HEK293 (cell line): Measurements from ENCODE around the gene NDUFC2.

Source experiments
- CTCF ChIA-PET: fragments of 350-600 bp; formaldehyde crosslinking; extraction: SDS; loops from one replicate; lab custom pipeline; 2021; ENCODE audit warnings: antibody characterized with exemption; lab: Yijun Ruan, JAX
- POLR2A ChIA-PET: fragments of 300-600 bp; formaldehyde crosslinking; extraction: SDS; loops from one replicate; lab custom pipeline; 2020; ENCODE audit warnings: antibody characterized with exemption, inconsistent platforms; lab: Yijun Ruan, JAX
- H3K27ac ChIP-seq: fragments of 200-500 bp; sonication (Bioruptor generic); 2 replicates; pipeline ENCODE4 v1.5.1; 2014; ENCODE audit warnings: low read depth, low read length, control low read depth, inconsistent platforms; ENCODE audit errors: extremely low read depth
- H3K36me3 ChIP-seq, 2 experiments: fragments of 200-500 bp in 1 of 2; sonication (Bioruptor generic) in 1 of 2; 1 replicate in 1 of 2; 2 replicates in 1 of 2; pipeline ENCODE4 v1.5.1; 2014 to 2017; ENCODE audit warnings: inconsistent platforms in 2 of 2, low read length in 2 of 2; ENCODE audit not compliant: control insufficient read depth in 2 of 2, insufficient read depth in 1 of 2
- H3K4me1 ChIP-seq: fragments of 200-500 bp; sonication (Bioruptor generic); 2 replicates; pipeline ENCODE4 v1.5.1; 2014; ENCODE audit warnings: mild to moderate bottlenecking, low read length, inconsistent platforms; ENCODE audit not compliant: control insufficient read depth, insufficient read depth
- H3K4me3 ChIP-seq: 2 replicates; pipeline ENCODE4 v1.5.1; 2011; ENCODE audit warnings: low read depth, mild to moderate bottlenecking, control low read depth, low read length, moderate library complexity
- H3K9me3 ChIP-seq: fragments of 200-500 bp; sonication (Bioruptor generic); 2 replicates; pipeline ENCODE4 v1.5.1; 2014; ENCODE audit warnings: low read depth, low read length, inconsistent platforms; ENCODE audit not compliant: control insufficient read depth, insufficient read depth
- FEZF1 ChIP-seq: fragments of 450-650 bp; formaldehyde crosslinking; IDR thresholded peaks from 2 replicates; pipeline ENCODE4 v1.5.1; 2016; ENCODE audit warnings: missing biosample characterization, missing genetic modification characterization
- GFI1B ChIP-seq: fragments of 450-650 bp; formaldehyde crosslinking; IDR thresholded peaks from 2 replicates; pipeline ENCODE4 v1.5.1; 2016; ENCODE audit warnings: missing biosample characterization, missing genetic modification characterization
- MZF1 ChIP-seq: fragments of 450-650 bp; formaldehyde crosslinking; IDR thresholded peaks from 2 replicates; pipeline ENCODE4 v1.5.1; 2017; ENCODE audit warnings: missing biosample characterization, missing genetic modification characterization, borderline replicate concordance
- OSR2 ChIP-seq: fragments of 450-650 bp; formaldehyde crosslinking; IDR thresholded peaks from 2 replicates; pipeline ENCODE4 v1.5.1; 2016; ENCODE audit warnings: missing biosample characterization, missing genetic modification characterization
- OVOL3 ChIP-seq: fragments of 450-650 bp; formaldehyde crosslinking; IDR thresholded peaks from 2 replicates; pipeline ENCODE4 v1.5.1; 2016; ENCODE audit warnings: missing biosample characterization, missing genetic modification characterization
- ZBTB17 ChIP-seq: fragments of 450-650 bp; formaldehyde crosslinking; IDR thresholded peaks from 2 replicates; pipeline ENCODE4 v1.5.1; 2016; ENCODE audit warnings: missing biosample characterization, missing genetic modification characterization
- ZBTB21 ChIP-seq: fragments of 450-650 bp; formaldehyde crosslinking; IDR thresholded peaks from 2 replicates; pipeline ENCODE4 v1.5.1; 2017; ENCODE audit warnings: missing biosample characterization, missing genetic modification characterization
- ZFHX2 ChIP-seq: fragments of 450-650 bp; formaldehyde crosslinking; conservative IDR thresholded peaks from 2 replicates; pipeline ENCODE4 v1.5.1; 2016; ENCODE audit warnings: missing biosample characterization, missing genetic modification characterization
- ZFP3 ChIP-seq: fragments of 450-650 bp; formaldehyde crosslinking; IDR thresholded peaks from 2 replicates; pipeline ENCODE4 v1.5.1; 2016; ENCODE audit warnings: low read depth, missing biosample characterization, missing genetic modification characterization
- ZFP37 ChIP-seq: fragments of 450-650 bp; formaldehyde crosslinking; IDR thresholded peaks from 2 replicates; pipeline ENCODE4 v1.5.1; 2016; ENCODE audit warnings: missing biosample characterization, missing genetic modification characterization
- ZNF350 ChIP-seq: fragments of 450-650 bp; formaldehyde crosslinking; IDR thresholded peaks from 2 replicates; pipeline ENCODE4 v1.5.0; 2017; ENCODE audit warnings: missing biosample characterization, mild to moderate bottlenecking, missing genetic modification characterization
- ZNF391 ChIP-seq: fragments of 450-650 bp; formaldehyde crosslinking; IDR thresholded peaks from 2 replicates; pipeline ENCODE4 v1.5.1; 2016; ENCODE audit warnings: low read depth, missing biosample characterization, missing genetic modification characterization, borderline replicate concordance
- ZNF416 ChIP-seq: fragments of 450-650 bp; formaldehyde crosslinking; IDR thresholded peaks from 2 replicates; pipeline ENCODE4 v1.5.1; 2016; ENCODE audit warnings: missing biosample characterization, missing genetic modification characterization
- ZNF658 ChIP-seq: fragments of 450-650 bp; formaldehyde crosslinking; IDR thresholded peaks from 2 replicates; pipeline ENCODE4; 2016; ENCODE audit warnings: missing biosample characterization, missing genetic modification characterization
- ZNF777 ChIP-seq: fragments of 450-650 bp; formaldehyde crosslinking; IDR thresholded peaks from 2 replicates; pipeline ENCODE4 v1.5.1; 2017; ENCODE audit warnings: missing biosample characterization, missing genetic modification characterization, borderline replicate concordance
- TF ChIP-seq, protein P1 (sequence below): fragments of 450-650 bp; formaldehyde crosslinking; IDR thresholded peaks from 2 replicates; pipeline ENCODE4 v1.5.1; 2017; ENCODE audit warnings: missing biosample characterization, missing genetic modification characterization
- TF ChIP-seq, protein P2 (sequence below): fragments of 450-650 bp; formaldehyde crosslinking; IDR thresholded peaks from 2 replicates; pipeline ENCODE4 v1.5.1; 2016; ENCODE audit warnings: missing biosample characterization, missing genetic modification characterization, low read depth

NDUFC2 gene

DNA sequence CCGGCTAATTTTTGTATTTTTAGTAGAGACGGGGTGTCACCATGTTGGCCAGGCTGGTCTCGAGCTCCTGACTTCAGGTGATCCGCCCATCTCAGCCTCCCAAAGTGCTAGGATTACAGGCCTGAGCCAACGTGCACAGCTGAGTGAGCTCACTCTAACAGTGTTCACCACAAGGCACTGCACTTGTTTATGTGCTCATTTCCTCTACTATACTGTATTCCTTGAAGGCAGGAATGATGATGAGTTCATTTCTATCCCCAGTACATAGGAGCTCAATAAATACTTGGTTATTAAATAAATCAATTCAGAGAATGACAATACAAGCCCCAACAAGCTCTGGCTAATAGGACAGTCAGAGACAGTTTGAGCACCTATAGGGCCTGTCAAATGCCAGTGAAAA is 30.7 kb upstream of the NDUFC2 start:
- TF ChIP-seq ZNF658 (no peak), ZBTB21 (no peak), OVOL3 (tag by site-specific recombination) (no peak), ZNF350 (tag by site-specific recombination) (no peak), ZBTB17 (tag by site-specific recombination) (no peak), OSR2 (tag by site-specific recombination) (no peak), ZNF416 (tag by site-specific recombination) (no peak), FEZF1 (no peak), ZFP37 (tag by site-specific recombination) (no peak), ZFP3 (tag by site-specific recombination) (no peak), ZNF391 (tag by site-specific recombination) (no peak), ZFHX2 (no peak), GFI1B (tag by site-specific recombination) (no peak)
- Histone ChIP-seq H3K36me3 (peaks cover 11 to 69% of the 10 kb centered on the region in 2 experiments), H3K4me3 (no peak overlapping the region), H3K9me3 (no peaks in the 10 kb centered on the region), H3K4me1 (no peaks in the 10 kb centered on the region), H3K27ac (no peak overlapping the region)
- POLR2A ChIA-PET: no interaction called here
- CTCF ChIA-PET: no interaction called here

DNA sequence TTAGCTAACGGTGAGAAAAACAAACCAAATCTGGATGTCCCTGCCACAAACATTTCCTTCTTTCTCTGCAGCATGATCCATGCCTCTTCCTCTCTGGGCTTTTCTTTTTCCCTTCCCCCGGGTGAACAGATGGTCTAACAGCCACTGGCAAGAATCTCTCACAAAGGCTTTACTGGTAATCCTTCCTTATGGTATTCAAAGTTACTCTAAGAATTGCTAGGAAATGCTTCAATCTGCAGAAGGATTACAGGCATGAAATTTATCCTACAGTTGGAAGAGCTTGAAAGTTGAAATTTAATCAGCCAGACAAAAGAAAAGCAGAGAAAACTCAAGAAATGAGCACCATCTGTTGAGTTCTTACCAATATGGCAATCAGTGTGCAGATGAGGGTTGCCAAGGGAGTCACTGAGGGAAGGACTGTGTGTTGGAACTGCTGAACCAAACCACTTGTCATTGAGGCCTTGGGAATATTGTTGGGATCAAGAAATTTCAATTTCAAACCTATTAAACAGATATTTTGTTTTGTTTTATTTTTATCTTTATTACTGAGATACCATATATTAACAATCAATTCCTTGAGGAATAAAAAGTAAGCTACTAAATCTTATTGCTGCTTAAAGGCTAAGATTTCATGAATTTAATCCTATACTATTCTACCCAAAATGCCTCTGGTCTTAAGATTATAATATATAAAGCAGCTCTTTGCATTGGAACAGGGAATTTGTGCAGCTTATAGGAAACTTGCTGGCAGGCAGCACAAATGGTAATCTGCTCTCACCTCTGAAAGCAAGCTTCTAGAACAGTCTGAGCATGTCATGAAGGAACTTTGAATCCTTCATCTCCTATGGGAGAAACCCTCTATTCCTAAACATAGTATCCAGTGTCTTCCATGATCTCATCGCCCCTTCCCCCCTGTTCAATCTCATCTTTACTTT is 29.7 kb upstream of the NDUFC2 start:
- CTCF ChIA-PET: interaction anchor here (0.6 to 1.4 kb wide), 3 partner anchors 56 to 346 kb away, joined by 3 to 5 read pairs (median 3); no protein-coding TSS in a partner anchor
- H3K4me1 ChIP-seq: no peaks in the 10 kb centered on the region
- H3K9me3 ChIP-seq: no peaks in the 10 kb centered on the region
- H3K4me3 ChIP-seq: no peak overlapping the region
- no peak overlapping the region for H3K27ac ChIP-seq
- no peak for TF ChIP-seq MZF1 (tag by site-specific recombination)
- POLR2A ChIA-PET: no interaction called here
- H3K36me3 ChIP-seq: peaks cover 11 to 72% of the 10 kb centered on the region in 2 experiments

DNA sequence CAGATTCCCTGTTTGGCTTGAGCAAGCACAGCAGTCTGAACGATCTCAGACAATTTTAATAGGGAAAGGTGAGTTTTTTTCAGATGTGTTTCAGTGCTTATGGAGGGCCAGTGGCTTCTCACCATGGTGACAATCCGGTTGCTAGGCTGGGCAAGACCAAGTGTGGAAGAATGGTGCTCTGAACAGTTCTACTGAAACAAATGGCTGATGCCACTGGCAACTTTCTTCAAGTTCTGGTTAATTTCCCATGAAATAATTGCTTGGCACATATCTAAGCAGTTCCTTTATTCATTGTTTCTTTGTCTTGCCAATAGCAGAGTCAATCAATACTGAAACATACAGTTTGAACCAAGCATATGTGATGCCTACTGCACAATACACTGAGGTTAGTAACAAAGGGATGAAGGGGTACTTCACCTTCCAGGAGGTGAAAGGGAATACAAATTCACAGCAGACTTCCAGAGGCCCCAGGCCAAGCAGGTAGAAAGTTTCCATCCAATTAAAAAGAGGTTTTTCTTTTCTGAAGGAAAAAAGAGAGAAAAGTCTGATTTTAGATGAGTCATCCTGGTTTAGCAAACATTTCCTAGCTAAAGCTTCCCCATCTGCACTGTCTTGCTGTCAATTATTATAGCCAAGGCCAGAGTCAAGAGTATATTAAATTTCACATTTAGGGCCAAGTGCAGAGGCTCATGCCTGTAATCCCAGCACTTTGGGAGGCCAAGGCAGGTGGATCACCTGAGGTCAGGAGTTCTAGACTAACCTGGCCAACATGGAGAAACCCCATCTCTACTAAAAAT is 21.2 kb upstream of the NDUFC2 start:
- ChIA-PET POLR2A (no interaction called here), CTCF (no interaction called here)
- TF ChIP-seq, protein P1, sequence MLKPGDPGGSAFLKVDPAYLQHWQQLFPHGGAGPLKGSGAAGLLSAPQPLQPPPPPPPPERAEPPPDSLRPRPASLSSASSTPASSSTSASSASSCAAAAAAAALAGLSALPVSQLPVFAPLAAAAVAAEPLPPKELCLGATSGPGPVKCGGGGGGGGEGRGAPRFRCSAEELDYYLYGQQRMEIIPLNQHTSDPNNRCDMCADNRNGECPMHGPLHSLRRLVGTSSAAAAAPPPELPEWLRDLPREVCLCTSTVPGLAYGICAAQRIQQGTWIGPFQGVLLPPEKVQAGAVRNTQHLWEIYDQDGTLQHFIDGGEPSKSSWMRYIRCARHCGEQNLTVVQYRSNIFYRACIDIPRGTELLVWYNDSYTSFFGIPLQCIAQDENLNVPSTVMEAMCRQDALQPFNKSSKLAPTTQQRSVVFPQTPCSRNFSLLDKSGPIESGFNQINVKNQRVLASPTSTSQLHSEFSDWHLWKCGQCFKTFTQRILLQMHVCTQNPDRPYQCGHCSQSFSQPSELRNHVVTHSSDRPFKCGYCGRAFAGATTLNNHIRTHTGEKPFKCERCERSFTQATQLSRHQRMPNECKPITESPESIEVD (tag by site-specific recombination): peak; percentile 36; the same call in 1 of the 2 replicates
- TF ChIP-seq ZNF777 (tag by site-specific recombination): no peak
- TF ChIP-seq, protein P2, sequence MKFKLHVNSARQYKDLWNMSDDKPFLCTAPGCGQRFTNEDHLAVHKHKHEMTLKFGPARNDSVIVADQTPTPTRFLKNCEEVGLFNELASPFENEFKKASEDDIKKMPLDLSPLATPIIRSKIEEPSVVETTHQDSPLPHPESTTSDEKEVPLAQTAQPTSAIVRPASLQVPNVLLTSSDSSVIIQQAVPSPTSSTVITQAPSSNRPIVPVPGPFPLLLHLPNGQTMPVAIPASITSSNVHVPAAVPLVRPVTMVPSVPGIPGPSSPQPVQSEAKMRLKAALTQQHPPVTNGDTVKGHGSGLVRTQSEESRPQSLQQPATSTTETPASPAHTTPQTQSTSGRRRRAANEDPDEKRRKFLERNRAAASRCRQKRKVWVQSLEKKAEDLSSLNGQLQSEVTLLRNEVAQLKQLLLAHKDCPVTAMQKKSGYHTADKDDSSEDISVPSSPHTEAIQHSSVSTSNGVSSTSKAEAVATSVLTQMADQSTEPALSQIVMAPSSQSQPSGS (tag by site-specific recombination): no peak
- TF ChIP-seq, all 188 proteins: peak for 1
- Histone ChIP-seq H3K9me3 (no peaks in the 10 kb centered on the region), H3K4me3 (no peak overlapping the region), H3K36me3 (peaks cover 13 to 61% of the 10 kb centered on the region in 2 experiments), H3K4me1 (no peaks in the 10 kb centered on the region), H3K27ac (no peak overlapping the region)
